PFSK-1 (cell line): ENCODE results near the gene MPPED1.

Experiments used
- FOXP2 ChIP-seq: optimal IDR thresholded peaks from 2 replicates; pipeline ENCODE3; 2011; ENCODE audit warnings: borderline replicate concordance, control low read depth, inconsistent platforms; ENCODE audit not compliant: insufficient read depth; ENCODE audit errors: extremely low read length, extremely low read depth
- POLR2AphosphoS5 ChIP-seq: IDR thresholded peaks from 2 replicates; pipeline ENCODE4 v1.6.1; 2012; ENCODE audit warnings: low read depth, mild to moderate bottlenecking, control low read depth, low read length, moderate library complexity
- SIN3A ChIP-seq: IDR thresholded peaks from 2 replicates; pipeline ENCODE4 v1.6.1; 2012; ENCODE audit warnings: mild to moderate bottlenecking, low read length, moderate library complexity, borderline replicate concordance; ENCODE audit not compliant: insufficient read depth
- TAF1 ChIP-seq: IDR thresholded peaks from 2 replicates; pipeline ENCODE4 v1.6.1; 2012; ENCODE audit warnings: low read length, control low read depth, borderline replicate concordance; ENCODE audit not compliant: insufficient read depth
- TF ChIP-seq, protein P1 (sequence below), 2 experiments: IDR thresholded peaks; 2 replicates each; pipeline versions ENCODE4 v1.6.1 to v1.8.0; 2011 to 2012; ENCODE audit warnings: low read depth in 2 of 2, low read length in 2 of 2, control low read depth in 1 of 2, inconsistent platforms in 1 of 2, mild to moderate bottlenecking in 1 of 2, moderate library complexity in 1 of 2; ENCODE audit not compliant: insufficient read depth in 1 of 2

MPPED1 gene

DNA sequence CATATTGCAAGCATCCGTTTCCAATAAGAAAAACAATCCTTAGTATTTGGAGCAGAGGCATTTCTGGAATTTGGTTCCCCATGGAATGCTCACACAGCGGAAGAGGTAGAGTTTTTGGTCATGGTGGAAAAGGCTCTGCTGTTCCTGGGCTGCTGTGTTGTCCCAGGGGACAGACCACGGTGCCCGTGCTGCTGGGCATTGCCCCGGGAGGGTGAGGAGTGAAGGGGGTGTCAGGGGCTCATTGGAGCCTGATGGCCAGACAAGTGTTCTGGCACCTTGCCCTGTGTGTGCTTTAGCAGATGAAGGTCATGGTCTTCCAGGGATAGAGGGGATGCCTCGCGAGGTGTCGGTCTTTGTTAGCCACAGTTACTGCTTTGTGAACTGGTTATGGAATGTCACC, 61.2 kb downstream of the MPPED1 start:
- TF ChIP-seq SIN3A = no peak
- TF ChIP-seq TAF1 = no peak
- no peak for TF ChIP-seq FOXP2
- TF ChIP-seq, protein P1, sequence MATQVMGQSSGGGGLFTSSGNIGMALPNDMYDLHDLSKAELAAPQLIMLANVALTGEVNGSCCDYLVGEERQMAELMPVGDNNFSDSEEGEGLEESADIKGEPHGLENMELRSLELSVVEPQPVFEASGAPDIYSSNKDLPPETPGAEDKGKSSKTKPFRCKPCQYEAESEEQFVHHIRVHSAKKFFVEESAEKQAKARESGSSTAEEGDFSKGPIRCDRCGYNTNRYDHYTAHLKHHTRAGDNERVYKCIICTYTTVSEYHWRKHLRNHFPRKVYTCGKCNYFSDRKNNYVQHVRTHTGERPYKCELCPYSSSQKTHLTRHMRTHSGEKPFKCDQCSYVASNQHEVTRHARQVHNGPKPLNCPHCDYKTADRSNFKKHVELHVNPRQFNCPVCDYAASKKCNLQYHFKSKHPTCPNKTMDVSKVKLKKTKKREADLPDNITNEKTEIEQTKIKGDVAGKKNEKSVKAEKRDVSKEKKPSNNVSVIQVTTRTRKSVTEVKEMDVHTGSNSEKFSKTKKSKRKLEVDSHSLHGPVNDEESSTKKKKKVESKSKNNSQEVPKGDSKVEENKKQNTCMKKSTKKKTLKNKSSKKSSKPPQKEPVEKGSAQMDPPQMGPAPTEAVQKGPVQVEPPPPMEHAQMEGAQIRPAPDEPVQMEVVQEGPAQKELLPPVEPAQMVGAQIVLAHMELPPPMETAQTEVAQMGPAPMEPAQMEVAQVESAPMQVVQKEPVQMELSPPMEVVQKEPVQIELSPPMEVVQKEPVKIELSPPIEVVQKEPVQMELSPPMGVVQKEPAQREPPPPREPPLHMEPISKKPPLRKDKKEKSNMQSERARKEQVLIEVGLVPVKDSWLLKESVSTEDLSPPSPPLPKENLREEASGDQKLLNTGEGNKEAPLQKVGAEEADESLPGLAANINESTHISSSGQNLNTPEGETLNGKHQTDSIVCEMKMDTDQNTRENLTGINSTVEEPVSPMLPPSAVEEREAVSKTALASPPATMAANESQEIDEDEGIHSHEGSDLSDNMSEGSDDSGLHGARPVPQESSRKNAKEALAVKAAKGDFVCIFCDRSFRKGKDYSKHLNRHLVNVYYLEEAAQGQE (IDR thresholded peaks at IDR 0.05; ENCODE audit: insufficient read depth in 1 of 2, low read depth in 2 of 2, low read length in 2 of 2) = no peak
- TF ChIP-seq POLR2AphosphoS5 = no peak

DNA sequence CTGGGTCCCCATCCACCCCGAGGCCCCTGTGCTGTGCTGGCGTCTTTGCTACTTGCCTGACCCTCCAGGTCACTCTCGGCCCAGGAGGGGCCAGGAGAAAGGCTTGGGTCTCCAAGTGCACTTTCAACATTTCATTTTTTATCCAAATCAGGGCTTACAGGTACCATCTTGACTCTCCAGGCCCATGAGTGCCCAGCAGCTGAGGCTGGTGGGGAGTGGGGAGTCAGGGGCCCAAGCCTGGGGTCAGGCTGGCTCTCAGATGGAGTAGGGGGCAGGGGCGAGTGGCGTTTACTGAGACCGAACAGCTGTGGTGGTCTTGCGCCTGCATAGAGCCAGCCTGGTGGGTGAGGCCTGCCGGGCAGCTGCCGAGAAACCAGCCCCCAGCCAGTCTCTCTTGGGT, 61.6 kb downstream of the MPPED1 start:
- TF ChIP-seq, protein P1 (IDR thresholded peaks at IDR 0.05; ENCODE audit: insufficient read depth in 1 of 2, low read depth in 2 of 2, low read length in 2 of 2) = no peak
- TF ChIP-seq TAF1 (no peak), POLR2AphosphoS5 (no peak), SIN3A (no peak), FOXP2 (no peak)

DNA sequence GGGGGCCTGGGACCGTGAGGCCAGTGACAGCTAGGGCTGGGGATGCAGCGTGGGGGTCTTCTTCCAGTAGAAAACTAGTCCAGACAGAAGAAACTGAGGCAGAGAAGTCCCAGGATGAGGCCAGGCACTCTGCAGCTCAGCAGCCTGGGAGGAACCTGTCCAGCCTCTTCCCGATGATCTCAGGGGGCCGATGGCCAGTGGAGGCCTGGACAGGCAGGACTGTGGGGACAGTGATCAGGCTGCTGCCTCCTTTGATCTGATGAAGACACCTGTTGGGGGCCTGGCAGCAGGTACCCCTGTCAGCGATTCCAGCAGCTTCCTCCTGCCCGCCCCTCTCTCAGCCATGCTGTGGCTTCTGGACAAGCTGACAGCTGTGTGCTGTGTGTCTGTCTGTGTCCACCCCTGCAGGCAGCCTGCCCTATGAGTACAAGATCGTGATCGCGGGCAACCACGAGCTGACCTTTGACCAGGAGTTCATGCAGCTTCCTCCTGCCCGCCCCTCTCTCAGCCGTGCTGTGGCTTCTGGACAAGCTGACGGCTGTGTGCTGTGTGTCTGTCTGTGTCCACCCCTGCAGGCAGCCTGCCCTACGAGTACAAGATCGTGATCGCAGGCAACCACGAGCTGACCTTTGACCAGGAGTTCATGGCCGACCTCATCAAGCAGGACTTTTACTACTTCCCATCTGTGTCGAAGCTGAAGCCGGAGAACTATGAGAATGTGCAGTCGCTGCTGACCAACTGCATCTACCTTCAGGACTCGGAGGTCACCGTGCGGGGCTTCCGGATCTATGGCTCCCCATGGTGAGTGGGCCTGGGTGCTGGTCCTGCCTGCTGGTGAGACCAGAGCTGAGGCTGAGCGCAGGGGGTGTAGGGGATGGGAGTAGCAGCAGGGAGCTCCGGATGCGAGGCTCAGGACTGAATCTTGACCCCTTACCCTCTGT, 62.6 kb downstream of the MPPED1 start:
- no peak for TF ChIP-seq POLR2AphosphoS5
- TF ChIP-seq TAF1 = no peak
- TF ChIP-seq, protein P1 (IDR thresholded peaks at IDR 0.05; ENCODE audit: insufficient read depth in 1 of 2, low read depth in 2 of 2, low read length in 2 of 2) = no peak
- TF ChIP-seq SIN3A = no peak
- no peak for TF ChIP-seq FOXP2

DNA sequence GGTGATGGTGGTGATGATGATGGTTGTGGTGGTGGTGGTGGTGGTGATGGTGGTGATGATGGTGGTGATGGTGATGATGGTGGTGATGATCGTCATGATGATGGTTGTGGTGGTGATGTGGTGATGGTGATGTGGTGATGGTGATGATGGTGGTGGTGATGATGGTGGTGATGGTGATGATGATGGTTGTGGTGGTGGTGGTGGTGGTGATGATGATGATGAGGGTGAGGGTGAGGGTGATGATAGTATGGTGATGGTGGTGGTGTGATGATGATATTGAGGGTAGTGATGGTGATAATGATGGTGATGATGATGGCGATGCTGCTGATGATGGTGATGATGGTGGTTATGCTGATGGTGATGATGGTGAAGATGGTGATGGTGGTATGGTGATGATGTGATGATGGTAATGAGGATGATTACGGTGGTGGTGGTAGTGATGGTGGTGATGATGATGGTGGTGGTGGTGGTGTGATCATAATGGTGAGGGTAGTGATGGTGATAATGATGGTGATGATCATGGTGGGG, 63.8 kb downstream of the MPPED1 start:
- TF ChIP-seq TAF1 = no peak
- TF ChIP-seq POLR2AphosphoS5 = no peak
- TF ChIP-seq, protein P1 (IDR thresholded peaks at IDR 0.05; ENCODE audit: insufficient read depth in 1 of 2, low read depth in 2 of 2, low read length in 2 of 2) = no peak
- no peak for TF ChIP-seq FOXP2
- TF ChIP-seq SIN3A = no peak

DNA sequence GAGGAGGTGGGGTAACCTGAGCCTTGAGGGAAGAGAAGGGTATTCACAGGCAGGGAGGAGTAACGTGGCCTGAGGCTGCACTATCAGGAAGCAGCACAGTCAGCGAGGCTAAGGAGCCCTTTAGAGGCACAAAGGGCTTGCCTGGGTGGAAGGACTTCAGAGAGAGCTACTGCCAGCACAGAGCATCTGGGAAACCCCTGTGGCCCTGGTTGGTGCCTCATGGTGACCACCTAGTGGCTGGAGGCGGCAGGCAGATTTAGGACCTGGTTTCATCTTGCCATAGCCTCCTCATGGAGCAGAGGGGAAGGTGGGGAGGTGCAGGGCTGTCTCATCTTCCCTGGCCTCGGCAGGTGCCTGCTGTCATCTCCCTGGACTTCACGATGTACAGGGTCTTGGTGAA, 64.5 kb downstream of the MPPED1 start:
- TF ChIP-seq POLR2AphosphoS5 (no peak), FOXP2 (no peak), TAF1 (no peak), SIN3A (no peak)
- TF ChIP-seq, protein P1 (IDR thresholded peaks at IDR 0.05; ENCODE audit: insufficient read depth in 1 of 2, low read depth in 2 of 2, low read length in 2 of 2) = no peak
